ENCODE measurements around the gene SLC25A27. TPM values are rescaled to one million over a fixed set of nuclear protein-coding genes. Genes with fewer than 3 reads are reported as not detected.

SLC25A27 gene
- total RNA-seq, 6 experiments from 2014 or later, result 0.07 to 0.57 (median 0.39) TPM; not detected in 2

DNA sequence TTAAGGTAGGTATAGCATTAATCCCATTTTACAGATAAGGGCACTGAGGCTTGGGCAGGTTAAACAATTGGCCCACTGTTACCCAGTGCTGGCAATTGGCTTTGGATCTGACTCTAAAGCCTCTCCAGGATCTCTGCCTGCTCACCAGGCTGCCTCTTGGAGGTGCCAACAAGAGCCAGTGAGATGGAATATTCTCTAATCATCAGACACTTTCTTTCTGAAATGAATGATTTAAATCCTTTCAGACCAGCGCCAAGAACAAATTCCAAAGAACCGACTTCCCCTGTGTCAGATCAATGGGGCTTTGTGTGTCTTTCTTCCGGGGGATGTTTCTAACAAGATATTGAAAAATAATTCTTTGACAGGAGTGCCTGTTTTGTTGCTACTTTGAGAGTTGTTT, 23.8 kb upstream of the SLC25A27 start:
- no peaks in the 10 kb centered on the region for H3K4me1 Mint-ChIP-seq (ENCODE audit: low read depth)
- no peak for TF ChIP-seq CTCF (IDR thresholded peaks at IDR 0.05)
- no peak overlapping the region for H3K4me3 Mint-ChIP-seq
- no peak overlapping the region for H3K27ac Mint-ChIP-seq
- H3K9me3 Mint-ChIP-seq, result no peaks in the 10 kb centered on the region
- no peaks in the 10 kb centered on the region for H3K36me3 Mint-ChIP-seq (ENCODE audit: low read depth)
- peaks cover 4% of the 10 kb centered on the region; the same call in 1 of the 2 replicates for H3K27me3 Mint-ChIP-seq (ENCODE audit: insufficient read depth)
- DNase-seq, result no peak

DNA sequence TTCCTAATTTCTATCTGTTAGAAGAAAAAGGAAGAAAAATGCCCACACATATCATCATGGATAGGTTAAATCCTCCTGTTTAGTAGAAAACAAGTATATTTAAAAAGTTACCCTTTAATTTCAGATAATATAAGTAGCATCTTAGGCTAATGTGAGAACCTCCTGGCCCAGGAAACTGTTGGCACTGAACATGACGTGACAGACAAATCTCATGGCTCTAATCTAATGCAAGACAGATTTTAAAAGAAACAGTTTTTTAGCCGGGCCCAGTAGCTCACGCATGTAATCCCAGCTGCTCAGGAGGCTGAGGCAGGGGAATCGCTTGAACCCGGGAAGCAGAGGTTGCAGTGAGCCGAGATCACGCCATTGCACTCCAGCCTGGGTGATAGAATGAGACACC, 23.1 kb upstream of the SLC25A27 start:
- Mint-ChIP-seq H3K27me3 (ENCODE audit: insufficient read depth) (peaks cover 4% of the 10 kb centered on the region; the same call in 1 of the 2 replicates), H3K27ac (no peak overlapping the region), H3K4me3 (no peak overlapping the region), H3K9me3 (no peaks in the 10 kb centered on the region), H3K36me3 (ENCODE audit: low read depth) (no peaks in the 10 kb centered on the region), H3K4me1 (ENCODE audit: low read depth) (no peaks in the 10 kb centered on the region)
- no peak for TF ChIP-seq CTCF (IDR thresholded peaks at IDR 0.05)
- DNase-seq, result no peak

DNA sequence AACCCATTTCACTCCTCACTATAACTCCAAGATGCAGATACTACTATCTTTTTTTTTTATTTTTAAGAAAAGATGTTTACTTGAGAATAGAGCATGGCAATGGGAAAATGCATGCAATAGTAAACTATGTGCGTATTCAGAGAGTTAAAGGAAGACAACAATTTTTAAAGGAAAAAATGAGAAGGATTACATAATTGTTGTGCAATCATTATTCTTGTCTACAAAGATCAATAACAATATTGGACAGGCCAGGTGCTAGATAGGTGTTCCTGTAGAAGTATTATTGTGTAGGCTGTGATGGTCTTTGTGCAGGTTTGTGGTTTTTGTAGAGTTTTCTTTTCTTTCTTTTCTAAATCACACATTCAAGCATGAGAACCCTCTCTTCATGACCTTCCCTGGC, 20.7 kb upstream of the SLC25A27 start:
- H3K4me1 Mint-ChIP-seq (ENCODE audit: low read depth), result no peaks in the 10 kb centered on the region
- H3K9me3 Mint-ChIP-seq, result no peaks in the 10 kb centered on the region
- no peak for TF ChIP-seq CTCF (IDR thresholded peaks at IDR 0.05)
- no peak overlapping the region for H3K4me3 Mint-ChIP-seq
- no peak overlapping the region for H3K27ac Mint-ChIP-seq
- DNase-seq, result no peak
- H3K27me3 Mint-ChIP-seq (ENCODE audit: insufficient read depth), result peaks cover 4% of the 10 kb centered on the region; the same call in 1 of the 2 replicates
- H3K36me3 Mint-ChIP-seq (ENCODE audit: low read depth), result no peaks in the 10 kb centered on the region

DNA sequence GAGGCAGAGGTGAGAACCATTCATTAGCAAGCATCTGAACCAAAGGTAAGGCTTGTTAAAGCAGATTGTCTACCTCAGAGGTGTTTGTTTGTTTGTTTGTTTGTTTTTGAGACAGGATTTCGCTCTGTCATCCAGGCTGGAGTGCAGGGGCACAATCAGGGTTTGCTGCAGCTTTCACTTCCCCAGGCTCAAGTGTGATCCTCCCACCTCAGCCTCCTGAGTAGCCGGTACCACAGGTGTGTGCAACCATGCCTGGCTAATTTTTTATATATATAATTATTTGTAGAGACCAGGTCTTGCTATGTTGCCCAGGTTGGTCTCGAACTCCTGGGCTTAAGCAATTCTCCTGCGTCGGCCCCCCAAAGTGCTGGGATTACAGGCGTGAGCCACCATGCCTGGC, 17.3 kb upstream of the SLC25A27 start:
- no peak for DNase-seq
- Mint-ChIP-seq H3K27me3 (ENCODE audit: insufficient read depth) (peaks cover 10% of the 10 kb centered on the region), H3K36me3 (ENCODE audit: low read depth) (no peaks in the 10 kb centered on the region), H3K27ac (no peak overlapping the region), H3K4me1 (ENCODE audit: low read depth) (no peaks in the 10 kb centered on the region), H3K4me3 (no peak overlapping the region), H3K9me3 (no peaks in the 10 kb centered on the region)
- no peak for TF ChIP-seq CTCF (IDR thresholded peaks at IDR 0.05)

DNA sequence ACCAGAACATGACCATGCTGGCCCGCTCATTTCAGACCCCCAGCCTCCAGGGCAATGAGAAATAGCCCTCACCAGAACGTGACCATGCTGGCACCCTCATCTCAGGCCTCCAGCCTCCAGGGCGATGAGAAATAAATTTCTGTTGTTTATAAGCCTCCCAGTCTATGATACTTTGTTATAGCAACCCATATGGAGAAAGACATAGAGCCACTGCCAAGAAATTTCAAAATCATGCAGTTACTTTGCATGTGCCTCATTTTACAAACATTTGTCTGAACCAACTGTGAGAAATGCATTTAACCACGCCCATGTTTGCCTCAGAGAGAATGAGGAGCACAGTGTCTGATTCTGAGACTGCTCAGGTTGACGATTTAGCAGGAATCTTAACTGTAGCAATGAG, 15.6 kb upstream of the SLC25A27 start:
- TF ChIP-seq CTCF (IDR thresholded peaks at IDR 0.05), result no peak
- H3K27me3 Mint-ChIP-seq (ENCODE audit: insufficient read depth), result peaks cover 9% of the 10 kb centered on the region
- H3K36me3 Mint-ChIP-seq (ENCODE audit: low read depth), result no peaks in the 10 kb centered on the region
- no peak overlapping the region for H3K4me3 Mint-ChIP-seq
- H3K4me1 Mint-ChIP-seq (ENCODE audit: low read depth), result no peaks in the 10 kb centered on the region
- DNase-seq, result peak; percentile 29
- no peaks in the 10 kb centered on the region for H3K9me3 Mint-ChIP-seq
- H3K27ac Mint-ChIP-seq, result no peak overlapping the region

GRCh38 chr6:46637933-46638332, 14.8 kb upstream of the SLC25A27 start:
- DNase-seq, result no peak
- Mint-ChIP-seq H3K36me3 (ENCODE audit: low read depth) (no peaks in the 10 kb centered on the region), H3K27ac (no peak overlapping the region), H3K9me3 (no peaks in the 10 kb centered on the region), H3K4me3 (no peak overlapping the region), H3K4me1 (ENCODE audit: low read depth) (no peaks in the 10 kb centered on the region), H3K27me3 (ENCODE audit: insufficient read depth) (peaks cover 5% of the 10 kb centered on the region)
- no peak for TF ChIP-seq CTCF (IDR thresholded peaks at IDR 0.05)
